ENCODE measurements around the gene ZNF236.
"Not testable (repeated sequence)": the region's sequence is repeated elsewhere in the genome, so short reads cannot be mapped to it uniquely, and the experiment has no call there.

Gene ZNF236

DNA sequence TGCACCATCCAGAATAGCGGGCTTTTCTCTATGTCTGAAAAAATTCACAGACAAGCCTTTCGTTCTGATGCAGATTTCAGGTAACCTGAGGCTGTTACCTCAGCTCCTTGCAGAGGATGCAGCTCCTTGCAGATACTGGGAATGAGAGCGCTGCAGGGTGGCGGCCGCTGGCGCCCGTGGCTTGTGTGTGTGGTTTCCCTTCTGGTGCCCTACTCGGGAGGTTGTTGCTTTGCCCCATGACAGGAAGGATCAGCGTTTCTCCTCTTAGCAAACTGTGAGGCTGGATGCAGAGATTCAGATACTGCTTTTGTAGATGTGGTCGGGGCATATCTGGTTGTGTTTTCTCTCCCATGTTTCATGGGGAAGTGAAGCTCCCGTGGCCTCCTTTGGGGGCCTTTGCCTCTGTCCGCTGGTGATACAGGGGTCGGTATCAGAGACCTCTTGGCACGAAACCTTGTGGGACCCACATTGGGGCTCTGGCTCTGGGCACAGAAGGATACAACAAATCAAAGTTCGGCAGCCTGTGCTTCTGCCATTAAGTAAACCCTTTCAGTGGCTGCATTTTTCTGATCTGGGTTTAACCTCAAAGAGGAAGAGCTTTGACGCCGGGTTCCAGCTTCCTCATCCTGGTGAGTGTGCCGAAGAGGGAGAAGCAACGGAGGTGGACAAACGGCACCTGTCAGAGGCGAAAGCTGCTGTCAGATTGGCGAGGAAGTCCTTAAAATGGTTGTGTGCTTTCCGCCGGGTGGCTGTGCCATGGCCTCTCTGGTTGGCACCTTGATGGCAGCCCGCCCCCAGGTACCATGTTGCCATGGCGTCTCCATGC is 182.4 kb downstream of the ZNF236 start:
- no peak for FAIRE-seq

DNA sequence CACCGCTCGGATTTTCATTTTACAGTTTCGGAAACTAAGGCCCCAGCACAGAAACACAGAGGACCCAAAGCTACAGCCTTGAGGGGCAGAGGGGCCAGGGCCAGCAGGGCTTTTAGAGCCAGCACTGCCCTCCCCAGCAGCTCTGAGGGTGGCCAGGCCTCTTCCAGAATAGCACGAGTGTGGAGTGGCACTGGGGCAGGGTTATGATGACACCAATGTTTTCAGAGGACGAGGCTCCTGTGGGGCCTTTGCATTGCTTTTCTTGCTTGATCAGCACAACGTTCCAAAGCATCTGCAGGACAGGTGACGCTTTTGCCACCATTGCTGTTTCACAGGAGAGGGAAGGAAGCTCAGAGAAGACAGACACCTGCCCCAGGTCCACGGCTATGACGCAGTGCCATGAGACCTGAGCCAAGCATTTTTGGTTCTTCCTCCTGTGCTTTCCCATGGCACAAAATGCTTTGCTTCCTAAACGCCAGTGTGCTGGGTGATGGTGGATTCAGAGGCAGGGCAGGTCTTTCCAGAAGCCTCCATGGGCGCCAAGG is 183.4 kb downstream of the ZNF236 start:
- no peak for FAIRE-seq
- DNase-seq (ENCODE audit: low spot score) = no peak

More for the DNA sequence above, 182.4 kb downstream of the ZNF236 start:
- DNase-seq (ENCODE audit: low spot score) = no peak

DNA sequence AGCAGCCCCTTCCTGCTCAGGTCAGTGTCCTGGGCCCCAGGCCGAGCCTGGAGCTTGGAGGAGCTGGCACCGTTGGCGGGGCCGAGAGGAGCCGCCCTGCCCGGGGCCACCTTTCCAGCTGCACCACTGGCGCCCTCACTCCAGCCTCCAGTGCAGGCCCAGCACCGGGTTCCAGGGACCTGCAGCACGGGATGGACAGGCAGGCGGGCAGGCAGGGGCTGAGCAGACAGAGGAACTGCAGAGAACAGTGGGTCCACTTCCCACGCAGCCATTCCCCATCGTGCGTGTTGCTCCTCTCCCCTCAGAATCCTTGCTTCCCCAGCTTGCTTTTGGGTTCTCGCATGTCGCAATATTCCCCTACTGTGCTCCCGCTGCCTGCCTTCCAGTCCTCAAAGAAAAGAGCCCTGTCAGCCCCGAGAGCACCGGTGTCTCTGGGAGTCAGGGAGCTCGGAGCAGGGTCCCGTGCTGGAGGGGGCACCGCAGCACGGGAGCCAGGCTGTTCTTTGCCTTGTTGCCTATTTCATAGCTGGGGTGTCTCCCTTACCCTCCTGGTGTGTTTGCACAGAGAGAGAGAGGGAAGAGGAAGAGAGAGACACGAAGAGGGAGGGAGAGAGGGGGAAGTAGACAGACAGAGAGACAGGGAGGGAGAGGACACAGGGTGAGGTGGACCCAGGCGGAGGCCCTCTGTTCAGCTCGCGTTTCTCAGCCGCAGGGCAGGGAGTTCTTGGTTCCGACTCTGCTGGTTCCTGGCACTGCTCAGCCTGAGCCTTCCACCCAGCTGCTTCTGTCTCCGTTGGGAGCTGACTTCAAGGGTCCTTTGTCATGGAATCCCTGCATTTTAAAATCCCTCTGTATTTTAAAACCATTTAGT is 184.2 kb downstream of the ZNF236 start:
- no peak for DNase-seq (ENCODE audit: low spot score)
- FAIRE-seq = no peak

DNA sequence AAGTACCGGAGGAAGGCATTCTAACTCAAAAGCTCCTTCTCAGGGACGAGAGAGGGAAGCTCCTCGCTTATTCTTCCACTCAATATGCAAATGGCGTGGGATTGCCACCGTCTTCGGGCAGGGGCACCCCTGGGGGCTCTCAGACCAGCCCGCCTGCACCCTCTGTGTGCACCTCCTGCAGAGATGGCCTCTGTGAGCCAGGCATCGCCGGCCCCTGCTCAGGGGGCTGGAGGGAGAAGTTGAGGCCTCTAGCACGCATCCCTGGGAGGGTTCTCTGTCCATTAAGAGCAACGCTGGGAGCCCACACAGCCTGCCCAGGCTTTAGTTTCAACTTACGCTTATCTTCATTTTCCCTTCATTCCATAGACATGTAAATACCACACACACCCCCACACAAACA is 184.9 kb downstream of the ZNF236 start:
- FAIRE-seq = no peak
- no peak for DNase-seq (ENCODE audit: low spot score)

DNA sequence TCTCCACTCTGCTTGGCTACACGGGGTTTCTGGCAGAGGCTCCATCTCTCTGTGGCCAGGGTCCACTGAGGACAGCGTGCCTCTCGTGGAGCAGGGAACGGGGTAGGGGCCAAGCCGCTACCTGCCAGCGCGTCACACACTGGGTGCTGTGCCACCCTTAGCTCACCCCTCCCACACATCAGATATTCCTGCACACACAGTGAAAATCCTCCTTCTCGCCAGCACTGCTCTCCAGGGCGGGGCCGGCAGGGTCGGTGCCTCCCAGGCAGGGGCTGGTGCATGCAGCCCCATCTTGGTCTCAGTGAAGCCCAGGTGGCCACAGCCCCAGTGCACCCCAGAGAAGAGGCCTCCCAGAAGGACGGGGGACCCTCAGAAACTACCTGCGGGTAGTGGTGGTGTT is 185.6 kb downstream of the ZNF236 start:
- FAIRE-seq = no peak
- no peak for DNase-seq (ENCODE audit: low spot score)

DNA sequence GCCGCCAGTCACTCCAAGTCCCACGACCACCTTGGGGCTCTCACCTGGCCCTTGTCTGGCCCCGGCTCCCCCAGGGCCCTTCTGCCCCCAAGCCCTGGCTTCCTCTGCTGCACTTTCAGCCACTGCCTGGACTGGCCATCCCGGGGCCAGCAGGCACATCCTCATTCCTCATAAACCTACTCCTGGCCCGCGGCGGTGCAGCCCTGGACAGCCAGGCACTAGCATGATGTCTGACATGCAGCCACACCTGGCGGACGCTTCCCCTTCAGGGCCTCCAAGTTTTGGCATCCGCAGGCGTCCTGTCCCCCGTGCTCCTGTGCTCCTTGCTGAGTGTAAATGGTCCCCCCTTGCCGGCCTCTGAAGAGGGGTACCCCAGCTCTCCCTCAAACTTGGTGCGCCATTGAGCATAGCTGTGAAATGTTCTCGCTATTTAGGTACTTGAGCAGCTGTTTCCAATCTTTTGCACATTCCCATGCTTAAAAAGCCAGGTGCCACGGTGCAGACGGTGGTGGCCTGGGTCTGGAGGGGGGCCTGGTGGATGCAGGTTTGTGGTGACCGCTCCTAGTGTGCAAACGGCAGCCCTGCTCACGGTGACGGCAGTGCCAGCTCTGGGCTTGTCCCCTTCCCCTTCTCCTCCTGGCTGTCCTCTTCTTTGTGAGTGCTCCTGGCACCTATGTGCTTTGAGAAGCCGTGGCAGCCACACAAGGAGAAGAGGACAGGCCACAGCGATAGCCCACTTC is 186.4 kb downstream of the ZNF236 start:
- FAIRE-seq = no peak
- DNase-seq (ENCODE audit: low spot score) = no peak

DNA sequence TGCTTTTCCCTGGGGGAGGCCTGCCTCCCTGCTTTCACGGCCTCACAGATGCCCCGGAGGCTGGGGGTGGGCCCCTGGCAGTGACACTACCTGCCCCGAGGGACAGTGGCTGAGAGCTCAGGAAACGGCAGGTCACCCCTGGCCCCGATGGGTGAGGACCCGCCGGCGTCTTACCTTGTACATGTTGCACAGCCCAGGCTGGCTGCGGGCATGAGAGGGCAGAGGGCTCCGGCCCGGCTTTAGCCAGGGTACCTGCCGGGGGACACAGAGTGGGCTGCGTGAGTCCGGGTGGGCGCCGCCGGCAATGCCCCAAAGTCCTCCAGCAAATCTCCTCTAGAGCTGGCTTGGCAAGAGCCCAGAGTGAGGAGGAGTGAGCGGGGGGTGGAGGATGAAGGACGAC is 187.3 kb downstream of the ZNF236 start:
- DNase-seq (ENCODE audit: low spot score) (no peak), FAIRE-seq (no peak)

DNA sequence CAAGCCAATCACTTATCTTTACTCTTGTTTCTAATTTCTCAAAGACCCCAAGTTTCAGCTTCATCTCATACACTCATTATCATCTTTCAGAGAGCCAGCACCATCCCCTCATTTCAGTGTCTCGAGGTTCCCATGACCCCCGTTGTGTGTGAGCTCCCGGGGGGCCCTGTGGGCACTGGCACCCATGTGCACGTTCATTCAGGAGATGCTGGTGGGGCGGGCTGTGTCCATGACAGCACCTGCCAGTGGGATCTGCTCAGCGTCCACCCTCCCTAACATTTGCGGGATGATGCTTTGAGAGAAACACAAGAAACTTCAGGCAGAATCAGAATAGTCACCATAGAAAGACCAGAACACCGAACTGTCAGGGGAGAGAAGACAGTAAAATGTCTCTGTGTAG is 189.8 kb downstream of the ZNF236 start:
- DNase-seq (ENCODE audit: low spot score) (no peak), FAIRE-seq (no peak)

DNA sequence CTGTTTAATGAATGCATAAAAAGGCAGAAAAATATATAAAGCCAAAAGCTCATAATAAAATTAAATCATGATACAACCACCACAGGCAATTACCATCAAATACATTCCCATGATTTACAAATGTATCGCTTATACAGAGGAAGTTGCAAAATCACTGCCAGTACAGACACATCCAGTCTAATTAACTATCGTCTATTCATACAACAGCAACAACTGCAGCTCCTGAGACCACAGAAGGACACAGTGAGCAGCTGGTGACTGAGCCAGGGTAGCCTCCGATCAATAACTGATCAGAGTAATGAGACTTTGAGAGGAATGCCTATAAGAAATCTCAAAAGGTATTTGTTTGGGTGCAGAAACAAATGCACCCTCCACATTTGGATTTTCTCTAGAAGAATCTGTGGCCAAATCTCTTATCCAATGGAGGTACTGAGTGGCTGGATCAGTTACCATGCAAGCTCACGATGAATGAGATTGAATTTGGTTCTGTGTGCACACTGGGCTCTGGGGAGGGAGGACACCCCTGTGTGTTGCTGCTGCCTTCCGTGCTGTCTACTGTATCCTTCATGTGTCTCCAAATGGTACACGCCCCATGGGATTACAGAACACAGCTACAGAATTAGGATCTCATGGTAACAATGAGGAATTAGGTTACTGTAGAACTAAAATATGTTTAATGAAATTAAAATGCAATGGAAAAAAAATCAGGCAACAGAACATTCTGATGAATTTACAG is 190.6 kb downstream of the ZNF236 start:
- FAIRE-seq (no peak), DNase-seq (ENCODE audit: low spot score) (no peak)

DNA sequence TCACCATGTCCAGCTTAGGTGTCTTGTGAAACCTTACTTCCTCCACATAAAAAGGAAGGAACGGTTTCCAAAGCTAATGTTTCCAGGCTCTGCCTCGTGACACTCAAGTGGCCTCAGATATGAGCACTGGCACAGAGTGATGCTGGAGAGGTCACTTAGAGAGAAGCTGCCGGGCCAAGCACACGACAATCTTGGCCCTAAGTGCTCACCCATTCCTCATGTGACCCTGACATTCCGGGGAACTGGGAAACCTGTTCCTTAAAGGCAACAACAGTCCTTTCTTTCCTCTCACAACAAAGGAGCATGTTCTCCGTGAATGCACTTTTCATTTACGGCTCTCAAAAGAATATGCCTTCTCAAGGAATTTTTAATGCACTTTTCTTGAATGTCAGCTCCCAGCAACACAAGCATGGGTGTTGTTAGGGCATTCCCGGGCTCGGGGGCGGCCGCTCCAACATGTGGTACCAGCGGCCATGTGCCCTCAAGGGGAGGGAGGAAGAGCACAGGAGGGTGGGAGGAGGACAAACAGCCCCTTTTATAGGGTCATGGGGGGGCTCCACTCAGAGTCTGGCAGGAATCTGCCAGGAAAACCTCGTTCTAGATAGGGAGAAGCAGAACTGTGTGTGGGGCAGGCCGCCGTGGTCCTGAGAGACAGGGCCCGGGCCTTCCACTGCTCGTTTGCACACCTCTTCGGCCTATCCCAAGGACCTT is 191.6 kb downstream of the ZNF236 start:
- no peak for FAIRE-seq
- DNase-seq (ENCODE audit: low spot score) = no peak

DNA sequence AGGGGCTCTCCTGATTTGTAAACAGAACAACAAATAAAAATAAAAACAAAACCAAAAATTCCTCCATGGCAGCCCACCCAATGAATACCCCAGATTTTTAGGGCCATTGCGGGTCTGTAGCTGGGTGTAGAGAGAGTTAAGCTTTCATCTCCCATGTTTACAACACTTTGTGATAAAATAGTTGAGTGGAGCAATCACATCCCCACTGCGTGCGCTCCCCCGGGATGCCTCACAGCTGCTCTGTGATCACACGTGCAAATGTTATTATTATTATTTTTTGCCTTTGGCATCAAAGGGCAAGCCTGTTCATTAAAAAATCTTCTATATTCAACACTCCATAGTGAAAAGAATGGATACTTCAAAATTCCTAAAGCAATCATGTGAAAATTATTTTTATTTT is 192.2 kb downstream of the ZNF236 start:
- FAIRE-seq = no peak
- DNase-seq (ENCODE audit: low spot score) = no peak

DNA sequence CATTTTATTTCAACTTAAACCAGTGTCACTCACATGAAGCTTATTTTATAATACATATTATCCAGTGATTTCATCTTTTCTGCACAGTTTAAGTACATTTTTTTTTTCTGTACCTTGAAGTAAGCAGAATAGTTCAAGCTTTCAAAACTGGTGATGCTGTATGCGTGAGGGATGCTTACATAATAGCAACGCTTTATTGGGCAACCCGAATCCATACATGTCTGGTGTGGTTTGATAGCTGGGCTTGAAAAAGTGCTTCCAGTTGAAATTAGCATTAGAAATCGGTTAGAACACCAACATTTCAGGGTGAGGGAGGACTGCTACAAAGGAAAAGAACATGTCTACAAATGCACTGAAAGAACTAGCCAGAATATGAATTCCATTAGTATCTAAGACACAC is 192.8 kb downstream of the ZNF236 start:
- FAIRE-seq = no peak
- DNase-seq (ENCODE audit: low spot score) = no peak

DNA sequence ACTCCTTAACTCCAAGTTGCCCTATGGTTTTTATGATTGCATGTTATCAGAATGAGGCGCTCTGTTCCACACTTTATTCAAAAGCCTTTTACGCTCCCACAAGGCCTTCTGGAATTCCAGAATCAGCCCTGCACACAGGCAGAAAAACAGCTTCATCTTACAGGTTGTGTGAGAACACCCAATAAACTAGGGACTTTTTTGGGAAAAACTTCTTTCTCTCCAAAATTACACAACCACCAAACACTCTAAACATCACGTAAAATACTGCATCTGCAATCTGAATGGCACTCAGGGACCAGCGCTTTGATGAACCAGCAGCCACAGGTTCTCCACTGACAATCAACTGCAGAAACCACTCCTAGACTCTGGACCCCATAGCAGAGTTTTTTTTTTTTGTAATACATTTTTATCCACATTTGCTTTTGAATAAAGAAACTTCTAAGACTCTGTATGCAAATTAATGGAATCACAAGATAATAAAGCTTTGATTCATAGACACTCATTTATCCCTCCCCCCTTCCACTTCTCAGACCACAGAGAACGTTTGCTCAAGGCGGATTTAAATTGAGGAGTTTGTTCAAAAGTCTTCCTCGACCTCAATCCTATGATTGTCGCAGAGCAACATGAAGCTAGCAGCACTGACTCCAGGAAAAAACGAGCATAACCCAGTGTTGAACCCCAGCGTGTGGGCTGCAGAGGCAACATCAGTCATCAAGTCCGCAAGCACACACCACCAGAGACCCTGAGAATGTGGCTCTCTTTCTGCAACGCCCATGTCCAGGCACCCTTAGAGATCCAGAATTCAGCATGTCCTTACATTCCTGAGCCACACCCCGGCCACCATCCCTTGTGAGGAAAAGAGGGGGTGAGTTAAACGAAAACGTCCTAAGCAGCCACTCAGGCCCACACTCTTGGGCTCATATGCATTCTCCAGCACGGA is 193.7 kb downstream of the ZNF236 start:
- FAIRE-seq = no peak
- no peak for DNase-seq (ENCODE audit: low spot score)

DNA sequence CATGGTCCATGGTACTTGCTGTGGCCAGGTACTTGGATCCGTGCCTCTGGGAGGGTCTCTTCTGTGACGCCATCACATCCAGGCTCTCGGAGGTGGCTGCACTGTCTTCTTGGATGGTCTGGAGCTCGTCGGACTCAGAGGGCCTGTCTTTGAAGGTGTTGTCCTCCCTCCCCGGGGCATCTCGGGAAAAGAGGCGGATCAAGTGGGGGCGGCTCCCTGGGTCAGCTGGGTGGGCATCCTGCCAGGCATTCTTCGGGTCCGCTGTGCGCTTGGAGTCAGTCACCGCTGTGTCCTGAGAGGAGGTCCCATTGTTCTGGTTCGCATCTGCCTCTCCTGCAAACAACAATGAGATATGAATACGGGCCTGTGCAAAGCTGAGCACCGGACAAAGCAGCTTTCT is 194.6 kb downstream of the ZNF236 start:
- no peak for DNase-seq (ENCODE audit: low spot score)
- no peak for FAIRE-seq

DNA sequence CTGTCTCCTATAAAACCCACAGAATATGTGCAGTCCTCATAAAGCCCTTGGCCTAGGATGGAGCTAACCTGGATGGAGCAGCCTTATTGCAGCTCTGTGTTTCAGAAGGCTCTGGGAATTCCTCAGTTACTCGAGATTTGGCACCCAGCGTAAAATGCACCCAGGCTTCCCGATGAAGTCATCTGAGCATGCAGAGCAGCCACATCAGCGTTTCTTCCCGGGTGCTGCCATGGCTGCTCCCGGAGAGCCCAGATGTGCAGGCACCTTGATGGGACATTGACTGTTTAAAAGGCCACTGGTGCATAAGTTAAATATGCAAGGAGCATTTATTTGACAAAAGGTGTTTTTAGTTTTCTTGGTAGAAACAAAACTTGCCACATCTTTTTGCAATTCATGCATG is 195.0 kb downstream of the ZNF236 start:
- DNase-seq (ENCODE audit: low spot score) (no peak), FAIRE-seq (no peak)

DNA sequence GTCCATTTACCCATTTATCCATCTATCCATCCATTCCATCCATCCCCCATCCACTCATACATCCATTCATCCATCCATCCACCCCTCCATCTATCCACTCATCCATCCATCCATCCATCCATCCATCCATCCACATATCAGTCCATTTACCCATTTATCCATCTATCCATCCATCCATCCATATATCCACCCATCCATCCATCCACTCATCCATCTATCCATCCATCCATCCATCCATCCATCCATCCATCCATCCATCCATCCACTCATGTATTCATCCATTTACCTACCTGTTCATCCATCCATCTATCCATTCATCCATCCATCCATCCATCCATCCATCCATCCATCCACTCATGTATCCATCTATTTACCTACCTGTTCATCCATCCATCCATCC is 196.3 kb downstream of the ZNF236 start:
- FAIRE-seq; DNase-seq (ENCODE audit: low spot score): not testable (repeated sequence)

DNA sequence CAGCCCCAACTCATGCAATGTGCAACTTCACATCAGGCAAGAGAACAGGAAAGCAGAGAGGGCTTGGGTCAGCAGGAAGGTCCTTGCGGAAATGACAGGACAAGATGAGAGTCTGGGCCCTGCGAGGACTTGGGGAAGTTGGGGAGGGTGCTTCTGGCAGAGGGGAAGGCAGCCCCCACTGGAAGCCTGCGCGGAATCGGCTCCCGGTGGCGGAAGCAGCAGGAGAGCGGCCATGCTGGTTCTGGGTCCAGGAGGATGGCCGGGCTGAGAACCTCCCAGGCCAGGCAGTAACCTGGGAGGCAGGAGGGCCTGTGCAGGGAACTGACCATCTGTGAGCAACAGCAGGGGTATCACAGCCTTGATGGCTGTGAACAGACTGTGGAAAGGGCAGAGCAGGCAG is 197.3 kb downstream of the ZNF236 start:
- DNase-seq (ENCODE audit: low spot score) (no peak), FAIRE-seq (no peak)

Measured in RCC 7860 (cell line).